Heart right ventricle (tissue), 16 donors: ENCODE results near the gene HMMR. TPM values are rescaled to one million over a fixed set of nuclear protein-coding genes. Genes with fewer than 3 reads are reported as not detected.
"Not testable (repeated sequence)": the region's sequence is repeated elsewhere in the genome, so short reads cannot be mapped to it uniquely, and the experiment has no call there.

ENCODE experiments used
- ATAC-seq, 8 donors: fragments of 200-7000 bp; cut with Tn5 transposase; one replicate each; pipeline ENCODE4 v1.9.1; 2020; ENCODE audit warnings: mild to moderate bottlenecking in 8 of 8, moderate library complexity in 8 of 8, moderate number of reproducible peaks in 1 of 8
- DNase-seq, 2 donors: peaks; one replicate each; pipeline ENCODE4 v3.0.0-alpha.2; 2020
- H3K27ac ChIP-seq, 10 donors: fragments of 200-600 bp; sonication (generic) in 2 of 10; one replicate each; pipeline versions ENCODE4 v1.5.0 to v1.8.0; 2020 to 2022; ENCODE audit warnings: mild to moderate bottlenecking in 3 of 10
- H3K27me3 ChIP-seq, 7 donors: fragments of 200-600 bp; one replicate each; pipeline ENCODE4 v1.8.0; 2021 to 2022; ENCODE audit warnings: mild to moderate bottlenecking in 2 of 7
- H3K36me3 ChIP-seq, 9 donors: fragments of 200-600 bp; sonication (generic) in 1 of 9; one replicate each; pipeline versions ENCODE4 v1.5.0 to v1.8.0; 2020 to 2022; ENCODE audit warnings: mild to moderate bottlenecking in 2 of 9
- H3K4me1 ChIP-seq, 9 donors: fragments of 200-600 bp; sonication (generic) in 1 of 9; one replicate each; pipeline versions ENCODE4 v1.5.0 to v1.8.0; 2020 to 2022; ENCODE audit warnings: mild to moderate bottlenecking in 4 of 9
- H3K4me3 ChIP-seq, 10 donors: fragments of 200-600 bp; sonication (generic) in 2 of 10; one replicate each; pipeline versions ENCODE4 v1.5.0 to v1.8.0; 2020 to 2022; ENCODE audit warnings: mild to moderate bottlenecking in 7 of 10, moderate library complexity in 2 of 10
- H3K9me3 ChIP-seq, 11 donors: fragments of 200-600 bp in 10 of 11; sonication (generic) in 2 of 11; one replicate each; pipeline versions ENCODE4 v1.5.0 to v1.8.0; 2013 to 2022; ENCODE audit warnings: mild to moderate bottlenecking in 2 of 11, control low read depth in 1 of 11, moderate library complexity in 1 of 11
- WGBS, 2 donors: extraction: QIAGEN DNeasy Blood & Tissue Kit; methylation state at CpG; one replicate each; pipeline ENCODE4 v1.1.7; 2013; ENCODE audit warnings: inconsistent platforms in 1 of 2; 5-methylcytosine and 5-hydroxymethylcytosine counted together
- intact Hi-C, 10 donors: fragments of 100-400 bp; cut with DNase I; formaldehyde crosslinking; loops; one replicate each; pipeline versions ENCODE4 v1.11.1 to v1.14.2; 2022
- polyA plus RNA-seq, 2 donors: library from polyadenylated mRNA; stranded (reverse); fragments of 200-250 nt; gene quantifications; one replicate each; pipeline ENCODE4 v1.2.3, GENCODE V29; 2013
- total RNA-seq, 10 donors: library from RNA; stranded (reverse); fragmentation: NEBNext Ultra II Directional in 3 of 10; extraction: Animal tissue kit (Norgen Biotek cat#: 25700) in 3 of 10; gene quantifications; one replicate each; pipeline versions ENCODE4 v1.2.1 to v1.2.4, GENCODE V29; 2021 to 2023
- TF ChIP-seq, protein P1 (sequence below), 9 donors: fragments of 200-600 bp; sonication (generic) in 2 of 9; IDR thresholded peaks; one replicate each; pipeline versions ENCODE4 v1.5.0 to v1.8.0; 2021 to 2022; ENCODE audit warnings: antibody characterized with exemption in 9 of 9, mild to moderate bottlenecking in 5 of 9, moderate library complexity in 1 of 9
- donor health status: Arrhythmogenic right ventricular cardiomyopathy.
- donor health status: ischemic (EF 13 %, LVEDD 7.1; RV severe dilation, severe dysfunction).
- donor health status: healthy with polysubstance abuse.
- donor health status: DM: no; HTN: yes; CAD: no.
- donor health status: DM: no; HTN: no; CAD: no.
- donor health status: ischemic (EF 25% LVEDD 6.9; RV normal size, moderate dysfunction).
- donor health status: ischemic (EF 25% LVEDD 5.7; RV mildly dilated, moderate dysfunction).
- donor health status: healthy.
- donor health status: DM: yes; HTN: yes; CAD: no.
- donor health status: Ischemic cardiomyopathy.
- donor health status: ischemic (EF 35%, LVEDD 5.7; RV mildly dilated, moderate dysfunction).
- donor health status: nonischemic (EF 11% LVEDD 7.7; RV severe dilation, severe dysfunction).
- donor health status: DM: yes; HTN: yes; CAD: no.
- donor health status: PGD.
- donor health status: ischemic (EF 29% LVEDD 5.4; RV normal size, mild dysfunction).
- donor health status: nonischemic (EF 23%, LVEDD 6.1; RV moderate dilation, normal function).

Gene HMMR
- total and polyA plus RNA-seq, 12 donors, result 0.10 to 4.0 (median 0.47) TPM

DNA sequence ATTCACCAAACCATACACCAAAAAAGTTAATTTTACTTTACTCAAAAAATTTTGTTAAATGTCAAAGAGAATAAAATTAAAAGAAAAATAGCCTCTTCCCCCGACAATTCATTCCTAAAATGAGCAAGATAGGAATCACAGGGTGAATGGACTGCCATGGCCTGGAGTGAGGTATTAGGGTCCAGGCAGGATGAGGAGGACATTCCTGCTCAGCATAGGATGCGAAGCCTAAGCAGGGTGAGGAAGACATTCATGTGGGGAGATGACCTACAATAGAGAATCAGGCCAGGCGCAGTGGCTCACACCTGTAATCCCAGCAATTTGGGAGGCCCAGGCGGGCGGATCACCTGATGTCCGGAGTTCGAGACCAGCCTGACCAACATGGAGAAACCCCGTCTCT lies 8.9 kb upstream of the HMMR start:
- H3K4me1 ChIP-seq, result no peaks in the 10 kb centered on the region
- H3K9me3 ChIP-seq, result no peaks in the 10 kb centered on the region
- intact Hi-C loops, result loop anchor here in 1 of 10 donors (10.0 kb wide), 1 partner anchor 53 kb away; the partner anchor contains the start of gene MAT2B
- TF ChIP-seq, protein P1, sequence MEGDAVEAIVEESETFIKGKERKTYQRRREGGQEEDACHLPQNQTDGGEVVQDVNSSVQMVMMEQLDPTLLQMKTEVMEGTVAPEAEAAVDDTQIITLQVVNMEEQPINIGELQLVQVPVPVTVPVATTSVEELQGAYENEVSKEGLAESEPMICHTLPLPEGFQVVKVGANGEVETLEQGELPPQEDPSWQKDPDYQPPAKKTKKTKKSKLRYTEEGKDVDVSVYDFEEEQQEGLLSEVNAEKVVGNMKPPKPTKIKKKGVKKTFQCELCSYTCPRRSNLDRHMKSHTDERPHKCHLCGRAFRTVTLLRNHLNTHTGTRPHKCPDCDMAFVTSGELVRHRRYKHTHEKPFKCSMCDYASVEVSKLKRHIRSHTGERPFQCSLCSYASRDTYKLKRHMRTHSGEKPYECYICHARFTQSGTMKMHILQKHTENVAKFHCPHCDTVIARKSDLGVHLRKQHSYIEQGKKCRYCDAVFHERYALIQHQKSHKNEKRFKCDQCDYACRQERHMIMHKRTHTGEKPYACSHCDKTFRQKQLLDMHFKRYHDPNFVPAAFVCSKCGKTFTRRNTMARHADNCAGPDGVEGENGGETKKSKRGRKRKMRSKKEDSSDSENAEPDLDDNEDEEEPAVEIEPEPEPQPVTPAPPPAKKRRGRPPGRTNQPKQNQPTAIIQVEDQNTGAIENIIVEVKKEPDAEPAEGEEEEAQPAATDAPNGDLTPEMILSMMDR (IDR thresholded peaks at IDR 0.05), result no peak
- H3K27me3 ChIP-seq, result no peaks in the 10 kb centered on the region
- ATAC-seq (no peak), DNase-seq (no peak)
- no peak overlapping the region for H3K27ac ChIP-seq
- H3K4me3 ChIP-seq, result no peak overlapping the region
- peaks cover 0 to 100% (median 20%) of the 10 kb centered on the region in 9 donors for H3K36me3 ChIP-seq
- 98 to 100% methylated on average over 8 of the region's 8 CpGs for WGBS, 2 donors

DNA sequence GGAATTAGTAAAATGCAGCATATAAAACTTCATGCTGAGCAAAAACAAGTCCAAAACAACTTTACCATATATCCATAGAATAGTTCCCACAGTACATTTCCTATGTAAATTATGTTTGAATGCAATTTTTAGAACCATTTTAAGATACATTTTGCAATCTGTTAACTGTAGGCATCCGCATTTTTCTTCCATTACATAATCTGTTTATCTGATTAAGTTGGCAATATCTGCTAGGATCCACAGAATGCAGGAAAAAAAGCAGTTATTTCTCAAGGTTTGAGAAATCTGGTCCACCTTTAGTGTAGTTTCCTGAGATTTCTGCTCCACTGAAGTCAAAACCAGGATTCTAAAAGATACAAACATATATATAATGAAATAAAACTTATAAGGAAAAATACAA lies 6.7 kb upstream of the HMMR start:
- no peaks in the 10 kb centered on the region for H3K9me3 ChIP-seq
- H3K27me3 ChIP-seq, result no peaks in the 10 kb centered on the region
- H3K4me3 ChIP-seq, result no peak overlapping the region
- H3K4me1 ChIP-seq, result peaks cover 1 to 13% (median 7%) of the 10 kb centered on the region in 9 donors
- 78 to 92% methylated on average over 1 of the region's 1 CpG for WGBS, 2 donors
- peaks cover 0 to 82% (median 14%) of the 10 kb centered on the region in 9 donors for H3K36me3 ChIP-seq
- TF ChIP-seq, protein P1 (IDR thresholded peaks at IDR 0.05), result no peak
- no peak for DNase-seq
- intact Hi-C loops, result loop anchor here in 1 of 10 donors (10.0 kb wide), 1 partner anchor 51 kb away; the partner anchor contains the start of gene MAT2B
- H3K27ac ChIP-seq, result no peak overlapping the region
- no peak for ATAC-seq

DNA sequence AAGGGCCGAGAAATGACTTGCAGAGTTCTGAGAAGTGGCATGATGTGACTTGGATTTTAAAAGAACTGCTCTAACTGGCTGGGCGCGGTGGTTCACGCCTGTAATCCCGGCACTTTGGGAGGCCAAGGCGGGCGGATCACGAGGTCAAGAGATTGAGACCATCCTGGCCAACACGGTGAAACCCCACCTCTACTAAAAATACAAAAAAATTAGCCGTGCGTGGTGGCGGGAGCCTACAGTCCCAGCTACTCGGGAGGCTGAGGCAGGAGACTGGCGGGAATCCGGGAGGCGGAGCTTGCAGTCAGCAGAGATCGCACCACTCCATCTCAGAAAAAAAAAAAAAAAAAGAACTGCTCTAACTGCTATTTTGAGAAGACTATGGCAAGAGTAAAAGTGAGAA lies 5.0 kb upstream of the HMMR start:
- peaks cover 0 to 65% (median 11%) of the 10 kb centered on the region in 9 donors for H3K36me3 ChIP-seq
- H3K9me3 ChIP-seq, DNase-seq, ATAC-seq, H3K27ac ChIP-seq, H3K4me3 ChIP-seq, H3K27me3 ChIP-seq: not testable (repeated sequence)
- 95 to 97% methylated on average over 17 of the region's 17 CpGs for WGBS, 2 donors
- intact Hi-C loops, result loop anchor here in 1 of 10 donors (10.0 kb wide), 1 partner anchor 49 kb away; the partner anchor contains the start of gene MAT2B
- peaks cover 4 to 19% (median 14%) of the 10 kb centered on the region in 9 donors for H3K4me1 ChIP-seq

DNA sequence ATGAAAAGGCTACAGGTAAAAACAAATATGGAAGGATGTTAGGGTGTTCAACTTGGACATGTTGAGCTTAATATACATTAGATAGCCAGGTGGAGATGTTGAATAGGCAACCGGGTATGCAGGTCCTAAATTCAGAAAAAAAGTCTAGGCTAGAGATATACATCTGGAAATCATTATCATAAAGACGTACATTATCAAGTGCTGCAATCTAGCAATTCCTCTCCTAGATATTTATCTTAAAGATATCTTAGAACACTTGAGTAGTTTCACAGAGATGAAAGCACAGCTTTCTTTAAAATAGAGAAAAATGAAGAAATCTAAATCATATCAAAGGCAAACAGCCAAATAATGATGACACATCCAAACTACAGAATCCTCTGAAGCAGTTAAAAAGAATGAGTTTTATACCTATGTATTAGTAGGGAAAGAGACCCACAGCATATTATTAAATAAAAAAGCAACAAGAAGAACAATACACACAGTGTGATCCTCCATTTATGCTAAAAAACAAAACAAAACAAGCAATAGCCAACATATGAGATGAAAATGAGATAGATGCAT lies 4.3 kb upstream of the HMMR start:
- TF ChIP-seq, protein P1 (IDR thresholded peaks at IDR 0.05), result no peak

DNA sequence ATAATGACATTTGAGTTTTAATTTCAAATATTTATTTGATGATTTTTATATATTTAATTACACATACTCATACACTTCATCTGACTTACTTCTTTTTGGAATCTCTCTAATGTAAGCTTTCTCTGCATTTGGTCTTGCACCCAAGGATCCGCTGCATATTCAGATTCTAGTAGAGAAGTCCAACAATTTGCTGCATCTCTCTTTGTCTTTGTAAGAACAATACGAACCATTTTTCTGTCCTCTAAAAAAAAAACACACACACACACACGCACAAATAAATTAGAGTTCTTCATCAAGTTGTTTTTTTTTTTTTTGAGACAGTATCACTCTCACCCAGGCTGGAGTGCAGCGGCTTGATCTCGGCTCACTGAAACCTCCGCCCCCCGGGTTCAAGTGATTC lies 3.6 kb upstream of the HMMR start:
- TF ChIP-seq, protein P1 (IDR thresholded peaks at IDR 0.05), result no peak
- intact Hi-C loops, result loop anchor here in 1 of 10 donors (10.0 kb wide), 1 partner anchor 48 kb away; the partner anchor contains the start of gene MAT2B
- WGBS, 2 donors, result 95 to 97% methylated on average over 7 of the region's 7 CpGs
- no peaks in the 10 kb centered on the region for H3K9me3 ChIP-seq
- H3K36me3 ChIP-seq, result peaks cover 0 to 50% (median 11%) of the 10 kb centered on the region in 9 donors
- H3K27ac ChIP-seq, result no peak overlapping the region
- no peak overlapping the region for H3K4me3 ChIP-seq
- DNase-seq (no peak), ATAC-seq (no peak)
- H3K27me3 ChIP-seq, result no peaks in the 10 kb centered on the region
- H3K4me1 ChIP-seq, result peaks cover 6 to 33% (median 26%) of the 10 kb centered on the region in 9 donors

More for the DNA sequence above, 4.3 kb upstream of the HMMR start:
- Histone ChIP-seq H3K4me1 (peaks cover 6 to 25% (median 19%) of the 10 kb centered on the region in 9 donors), H3K36me3 (peaks cover 0 to 58% (median 11%) of the 10 kb centered on the region in 9 donors), H3K27me3 (no peaks in the 10 kb centered on the region), H3K9me3 (no peaks in the 10 kb centered on the region), H3K27ac (no peak overlapping the region), H3K4me3 (no peak overlapping the region)
- no peak for DNase-seq
- 89 to 92% methylated on average over 2 of the region's 2 CpGs for WGBS, 2 donors
- intact Hi-C loops, result loop anchor here in 1 of 10 donors (10.0 kb wide), 1 partner anchor 49 kb away; the partner anchor contains the start of gene MAT2B
- ATAC-seq, result no peak
